Liver (tissue), 3 donors: ENCODE data around the gene SHC3.

Source experiments
- FOXA1 ChIP-seq: IDR thresholded peaks from 2 replicates; pipeline ENCODE4 v1.6.1; 2016; ENCODE audit warnings: antibody characterized with exemption
- GABPA ChIP-seq, 2 donors: IDR thresholded peaks in 1 of 2; conservative IDR thresholded peaks in 1 of 2; 2 replicates each; pipeline ENCODE4 v1.6.1; 2016; ENCODE audit warnings: antibody characterized with exemption in 2 of 2, mild to moderate bottlenecking in 1 of 2, moderate library complexity in 1 of 2
- JUND ChIP-seq, 2 donors: IDR thresholded peaks; 2 replicates each; pipeline ENCODE4 v1.6.1; 2016; ENCODE audit warnings: antibody characterized with exemption in 2 of 2
- NR2F2 ChIP-seq: IDR thresholded peaks from 2 replicates; pipeline ENCODE4 v1.6.1; 2016; ENCODE audit warnings: antibody characterized with exemption
- RAD21 ChIP-seq, 2 donors: IDR thresholded peaks; 2 replicates each; pipeline ENCODE4 v1.6.1; 2016; ENCODE audit warnings: antibody characterized with exemption in 2 of 2, mild to moderate bottlenecking in 2 of 2
- REST ChIP-seq: IDR thresholded peaks from 2 replicates; pipeline ENCODE4 v1.6.1; 2016; ENCODE audit warnings: antibody characterized with exemption, mild to moderate bottlenecking
- TAF1 ChIP-seq: conservative IDR thresholded peaks from 2 replicates; pipeline ENCODE4 v1.6.1; 2016; ENCODE audit warnings: antibody characterized with exemption, mild to moderate bottlenecking
- YY1 ChIP-seq: IDR thresholded peaks from 2 replicates; pipeline ENCODE4 v1.6.1; 2016; ENCODE audit warnings: antibody characterized with exemption, mild to moderate bottlenecking
- ZBTB33 ChIP-seq: IDR thresholded peaks from 2 replicates; pipeline ENCODE4 v1.6.1; 2016; ENCODE audit warnings: antibody characterized with exemption
- TF ChIP-seq, protein P1 (sequence below): fragments of 150-350 bp; IDR thresholded peaks from 2 replicates; pipeline ENCODE4 v1.5.1; 2017; ENCODE audit warnings: improper control_type of control experiment, low read depth, low read length; ENCODE audit not compliant: missing input control
- TF ChIP-seq, protein P2 (sequence below): IDR thresholded peaks from 2 replicates; pipeline ENCODE4 v1.6.1; 2016; ENCODE audit warnings: antibody characterized with exemption
- TF ChIP-seq, protein P3 (sequence below): IDR thresholded peaks from 2 replicates; pipeline ENCODE4 v1.6.1; 2016; ENCODE audit warnings: antibody characterized with exemption
- donor health status: healthy.
- donor health status: healthy.

DNA sequence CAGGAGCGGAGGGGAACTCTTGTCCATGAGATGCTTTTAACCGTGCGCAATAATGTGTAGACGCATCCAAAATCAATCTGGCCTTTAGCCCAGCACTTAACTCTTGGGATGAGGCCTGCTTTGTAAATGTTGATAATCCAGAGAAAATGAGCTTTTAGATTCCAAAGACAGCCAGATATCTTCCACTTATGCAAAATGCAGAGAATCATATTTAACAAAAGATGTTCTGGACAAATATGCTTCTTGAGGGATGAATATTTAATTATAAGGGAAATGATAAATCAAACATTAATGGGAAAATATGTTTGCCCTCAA is 181.7 kb downstream of the SHC3 start:
- TF ChIP-seq REST, result no peak
- TF ChIP-seq, protein P1, sequence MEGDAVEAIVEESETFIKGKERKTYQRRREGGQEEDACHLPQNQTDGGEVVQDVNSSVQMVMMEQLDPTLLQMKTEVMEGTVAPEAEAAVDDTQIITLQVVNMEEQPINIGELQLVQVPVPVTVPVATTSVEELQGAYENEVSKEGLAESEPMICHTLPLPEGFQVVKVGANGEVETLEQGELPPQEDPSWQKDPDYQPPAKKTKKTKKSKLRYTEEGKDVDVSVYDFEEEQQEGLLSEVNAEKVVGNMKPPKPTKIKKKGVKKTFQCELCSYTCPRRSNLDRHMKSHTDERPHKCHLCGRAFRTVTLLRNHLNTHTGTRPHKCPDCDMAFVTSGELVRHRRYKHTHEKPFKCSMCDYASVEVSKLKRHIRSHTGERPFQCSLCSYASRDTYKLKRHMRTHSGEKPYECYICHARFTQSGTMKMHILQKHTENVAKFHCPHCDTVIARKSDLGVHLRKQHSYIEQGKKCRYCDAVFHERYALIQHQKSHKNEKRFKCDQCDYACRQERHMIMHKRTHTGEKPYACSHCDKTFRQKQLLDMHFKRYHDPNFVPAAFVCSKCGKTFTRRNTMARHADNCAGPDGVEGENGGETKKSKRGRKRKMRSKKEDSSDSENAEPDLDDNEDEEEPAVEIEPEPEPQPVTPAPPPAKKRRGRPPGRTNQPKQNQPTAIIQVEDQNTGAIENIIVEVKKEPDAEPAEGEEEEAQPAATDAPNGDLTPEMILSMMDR, result no peak
- no peak for TF ChIP-seq JUND (IDR thresholded peaks at IDR 0.05)
- TF ChIP-seq, protein P2, sequence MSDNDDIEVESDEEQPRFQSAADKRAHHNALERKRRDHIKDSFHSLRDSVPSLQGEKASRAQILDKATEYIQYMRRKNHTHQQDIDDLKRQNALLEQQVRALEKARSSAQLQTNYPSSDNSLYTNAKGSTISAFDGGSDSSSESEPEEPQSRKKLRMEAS, result no peak
- no peak for TF ChIP-seq TAF1
- TF ChIP-seq, protein P3, sequence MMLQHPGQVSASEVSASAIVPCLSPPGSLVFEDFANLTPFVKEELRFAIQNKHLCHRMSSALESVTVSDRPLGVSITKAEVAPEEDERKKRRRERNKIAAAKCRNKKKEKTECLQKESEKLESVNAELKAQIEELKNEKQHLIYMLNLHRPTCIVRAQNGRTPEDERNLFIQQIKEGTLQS, result no peak
- TF ChIP-seq GABPA (IDR thresholded peaks at IDR 0.05 in 1 of 2, conservative IDR thresholded peaks at IDR 0.05 in 1 of 2), result no peak
- no peak for TF ChIP-seq RAD21 (IDR thresholded peaks at IDR 0.05)
- no peak for TF ChIP-seq ZBTB33
- no peak for TF ChIP-seq YY1
- TF ChIP-seq FOXA1, result no peak
- no peak for TF ChIP-seq NR2F2
